DOHH2 (cell line): ENCODE results near the gene MROH9.

ENCODE experiments used
- H3F3A ChIP-seq: fragments of 200-600 bp; sonication (generic), shearing (Covaris generic); 2 replicates; pipeline ENCODE4 v1.6.0; 2016; ENCODE audit warnings: antibody characterized with exemption, mild to moderate bottlenecking; ENCODE audit not compliant: control insufficient read depth, insufficient read depth
- H3K27ac ChIP-seq: fragments of 200-600 bp; sonication (generic); 2 replicates; pipeline ENCODE4 v1.5.1; 2014; ENCODE audit warnings: low read depth, mild to moderate bottlenecking, low read length, moderate library complexity
- H3K27me3 ChIP-seq: fragments of 200-600 bp; sonication (generic); 2 replicates; pipeline ENCODE4 v1.6.1; 2014; ENCODE audit warnings: mild to moderate bottlenecking, low read length, mixed read lengths; ENCODE audit not compliant: control insufficient read depth
- H3K36me3 ChIP-seq: fragments of 200-600 bp; sonication (generic); 2 replicates; pipeline ENCODE4 v1.6.1; 2014; ENCODE audit warnings: mild to moderate bottlenecking, low read length, moderate library complexity, mixed read lengths; ENCODE audit not compliant: control insufficient read depth
- H3K4me1 ChIP-seq: fragments of 200-600 bp; sonication (generic); 2 replicates; pipeline ENCODE4 v1.6.1; 2014; ENCODE audit warnings: mild to moderate bottlenecking, low read length, mixed read lengths; ENCODE audit not compliant: control insufficient read depth
- H3K4me2 ChIP-seq: fragments of 200-600 bp; sonication (generic); 2 replicates; pipeline ENCODE4 v1.6.0; 2014; ENCODE audit warnings: mild to moderate bottlenecking, low read length, moderate library complexity
- H3K4me3 ChIP-seq: fragments of 200-600 bp; sonication (generic); 2 replicates; pipeline ENCODE4 v1.5.1; 2014; ENCODE audit warnings: mild to moderate bottlenecking, low read length, mixed read lengths
- H3K79me2 ChIP-seq: fragments of 200-600 bp; sonication (generic); 2 replicates; pipeline ENCODE4 v1.6.1; 2014; ENCODE audit warnings: mild to moderate bottlenecking, low read length, mixed read lengths; ENCODE audit not compliant: control insufficient read depth
- H3K9me2 ChIP-seq: fragments of 200-600 bp; sonication (generic); replicated peaks from 2 replicates; pipeline ENCODE4 v1.6.1; 2014; ENCODE audit warnings: mild to moderate bottlenecking, low read length, mixed read lengths; ENCODE audit not compliant: control insufficient read depth
- H3K9me3 ChIP-seq: fragments of 200-600 bp; sonication (generic); 2 replicates; pipeline ENCODE4 v1.6.1; 2014; ENCODE audit warnings: antibody characterized with exemption, low read length, mixed read lengths; ENCODE audit not compliant: control insufficient read depth, insufficient read depth
- H4K20me1 ChIP-seq: fragments of 200-600 bp; sonication (generic); 2 replicates; pipeline ENCODE4 v1.6.0; 2014; ENCODE audit warnings: low read depth, mild to moderate bottlenecking, antibody characterized with exemption, low read length, moderate library complexity; ENCODE audit not compliant: control insufficient read depth, insufficient read depth
- EZH2phosphoT487 ChIP-seq: fragments of 200-600 bp; sonication (generic); IDR thresholded peaks from 2 replicates; pipeline ENCODE4 v1.6.1; 2017; ENCODE audit warnings: borderline replicate concordance, mild to moderate bottlenecking, antibody characterized with exemption, low read length, moderate library complexity, mixed read lengths
- TF ChIP-seq, protein P1 (sequence below): fragments of 200-600 bp; sonication (generic); IDR thresholded peaks from one replicate; pipeline ENCODE4 v1.5.1; 2014; ENCODE audit warnings: antibody characterized with exemption, mild to moderate bottlenecking, low read depth, low read length; ENCODE audit not compliant: poor library complexity, severe bottlenecking

MROH9 gene

GRCh38 chr1:171107969-171108368 lies 172.6 kb downstream of the MROH9 start:
- H3K27ac ChIP-seq = no peak overlapping the region
- H3K27me3 ChIP-seq = no peaks in the 10 kb centered on the region
- H4K20me1 ChIP-seq = no peaks in the 10 kb centered on the region
- no peaks in the 10 kb centered on the region for H3K36me3 ChIP-seq
- H3K9me3 ChIP-seq = no peaks in the 10 kb centered on the region
- no peaks in the 10 kb centered on the region for H3K9me2 ChIP-seq
- no peaks in the 10 kb centered on the region for H3K4me1 ChIP-seq
- no peak overlapping the region for H3K4me3 ChIP-seq
- H3F3A ChIP-seq = no peaks in the 10 kb centered on the region
- no peak overlapping the region for H3K4me2 ChIP-seq
- no peak for TF ChIP-seq EZH2phosphoT487
- TF ChIP-seq, protein P1, sequence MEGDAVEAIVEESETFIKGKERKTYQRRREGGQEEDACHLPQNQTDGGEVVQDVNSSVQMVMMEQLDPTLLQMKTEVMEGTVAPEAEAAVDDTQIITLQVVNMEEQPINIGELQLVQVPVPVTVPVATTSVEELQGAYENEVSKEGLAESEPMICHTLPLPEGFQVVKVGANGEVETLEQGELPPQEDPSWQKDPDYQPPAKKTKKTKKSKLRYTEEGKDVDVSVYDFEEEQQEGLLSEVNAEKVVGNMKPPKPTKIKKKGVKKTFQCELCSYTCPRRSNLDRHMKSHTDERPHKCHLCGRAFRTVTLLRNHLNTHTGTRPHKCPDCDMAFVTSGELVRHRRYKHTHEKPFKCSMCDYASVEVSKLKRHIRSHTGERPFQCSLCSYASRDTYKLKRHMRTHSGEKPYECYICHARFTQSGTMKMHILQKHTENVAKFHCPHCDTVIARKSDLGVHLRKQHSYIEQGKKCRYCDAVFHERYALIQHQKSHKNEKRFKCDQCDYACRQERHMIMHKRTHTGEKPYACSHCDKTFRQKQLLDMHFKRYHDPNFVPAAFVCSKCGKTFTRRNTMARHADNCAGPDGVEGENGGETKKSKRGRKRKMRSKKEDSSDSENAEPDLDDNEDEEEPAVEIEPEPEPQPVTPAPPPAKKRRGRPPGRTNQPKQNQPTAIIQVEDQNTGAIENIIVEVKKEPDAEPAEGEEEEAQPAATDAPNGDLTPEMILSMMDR = no peak
- no peaks in the 10 kb centered on the region for H3K79me2 ChIP-seq

DNA sequence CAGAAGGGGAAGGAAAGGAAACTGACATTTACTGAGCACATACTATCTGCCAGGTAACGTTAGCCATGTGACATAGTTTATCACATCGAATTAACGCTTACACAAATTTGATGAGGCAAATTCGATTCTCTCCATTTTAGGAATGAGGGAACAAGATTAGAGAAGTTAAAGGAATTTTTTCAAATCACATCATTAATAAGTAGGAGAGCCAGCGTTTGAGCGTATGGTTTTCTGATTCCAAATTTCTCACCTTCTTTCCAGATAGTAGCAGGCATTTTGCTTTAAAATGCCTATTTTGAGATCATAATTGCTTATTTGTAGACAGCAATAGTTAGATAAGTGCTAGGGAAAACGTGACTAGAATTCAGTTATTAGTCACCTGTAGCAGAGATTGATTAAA lies 174.6 kb downstream of the MROH9 start:
- Histone ChIP-seq H3K4me1 (no peaks in the 10 kb centered on the region), H4K20me1 (no peaks in the 10 kb centered on the region), H3K4me3 (no peak overlapping the region), H3K27me3 (no peaks in the 10 kb centered on the region), H3K27ac (no peak overlapping the region), H3K9me2 (no peaks in the 10 kb centered on the region), H3K4me2 (no peak overlapping the region), H3K9me3 (no peaks in the 10 kb centered on the region), H3K79me2 (no peaks in the 10 kb centered on the region), H3F3A (no peaks in the 10 kb centered on the region), H3K36me3 (no peaks in the 10 kb centered on the region)
- TF ChIP-seq, protein P1 = no peak
- TF ChIP-seq EZH2phosphoT487 = no peak

GRCh38 chr1:171110621-171111326 lies 175.4 kb downstream of the MROH9 start:
- H3K4me1 ChIP-seq = no peaks in the 10 kb centered on the region
- TF ChIP-seq EZH2phosphoT487 = no peak
- TF ChIP-seq, protein P1 = no peak
- H3K36me3 ChIP-seq = no peaks in the 10 kb centered on the region
- no peaks in the 10 kb centered on the region for H3F3A ChIP-seq
- H3K27me3 ChIP-seq = no peaks in the 10 kb centered on the region
- no peak overlapping the region for H3K27ac ChIP-seq
- no peaks in the 10 kb centered on the region for H3K79me2 ChIP-seq
- H3K9me3 ChIP-seq = no peaks in the 10 kb centered on the region
- H3K4me2 ChIP-seq = no peak overlapping the region
- no peaks in the 10 kb centered on the region for H4K20me1 ChIP-seq
- no peaks in the 10 kb centered on the region for H3K9me2 ChIP-seq
- H3K4me3 ChIP-seq = no peak overlapping the region
